ENCODE measurements around the gene UBASH3A.

Gene UBASH3A

DNA sequence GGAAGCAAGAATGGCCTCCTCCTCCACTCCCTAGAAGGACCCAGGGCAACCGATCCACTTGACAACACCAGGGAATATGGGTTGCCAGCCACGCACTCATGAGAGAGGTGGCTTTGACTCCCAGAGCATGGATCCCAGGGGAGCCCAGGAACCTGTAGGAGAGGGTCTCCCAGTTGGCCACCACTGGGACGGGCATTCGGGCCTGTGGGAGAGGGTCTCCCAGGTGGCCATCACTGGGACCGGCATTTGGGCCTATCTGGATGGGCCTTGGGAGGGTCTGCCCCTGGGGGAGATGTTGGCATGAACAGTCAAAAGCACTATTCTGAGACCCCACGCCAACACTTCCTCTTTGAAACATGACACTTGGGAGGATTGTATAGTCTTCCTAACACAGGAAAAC is 37.9 kb upstream of the UBASH3A start:
- in situ Hi-C loops (cut with MboI; ENCODE audit: low sequenced_read_pairs, unreplicated experiment): no loop called here
- DNase-seq (ENCODE audit: low spot score): no peak

DNA sequence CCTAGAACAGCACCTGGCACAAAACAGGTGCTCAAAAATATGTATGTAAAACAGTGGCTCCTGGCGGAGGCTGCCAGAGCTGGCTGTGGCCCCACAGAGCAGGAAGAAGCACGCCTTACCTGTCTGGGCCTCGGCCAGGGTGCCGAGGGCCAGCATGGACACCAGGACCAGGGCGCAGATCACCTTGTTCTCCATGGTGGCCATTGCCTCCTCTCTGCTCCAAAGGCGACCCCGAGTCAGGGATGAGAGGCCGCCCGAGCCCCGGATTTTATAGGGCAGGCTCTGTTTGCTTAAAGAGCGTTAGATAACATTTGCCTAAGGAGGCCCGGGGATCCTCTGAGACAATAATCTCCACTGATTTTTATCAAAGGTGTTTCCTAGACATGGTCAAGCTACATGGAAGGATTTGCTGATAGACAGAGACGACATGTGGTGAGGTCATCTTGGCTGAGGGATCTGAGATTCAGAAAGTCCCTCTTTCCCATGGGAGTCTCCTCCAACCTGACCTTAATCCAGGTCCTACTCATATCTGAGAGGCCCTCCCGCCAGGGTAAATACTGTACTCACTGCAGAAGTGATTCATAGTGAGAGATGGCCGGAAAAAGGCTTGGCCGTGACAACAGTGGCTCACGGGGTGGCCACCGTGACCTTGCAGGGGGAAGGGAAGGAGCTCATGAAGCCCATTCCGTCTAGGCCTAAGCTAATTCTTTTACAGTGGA is 37.3 kb upstream of the UBASH3A start, which contains the start of gene TFF1:
TFF1 (minus strand) TSS at position 244 of the 719 bp plus-strand sequence; CDS start at position 204, 40 bp downstream.
- no peak for DNase-seq (ENCODE audit: low spot score)
- TF ChIP-seq, protein P1, sequence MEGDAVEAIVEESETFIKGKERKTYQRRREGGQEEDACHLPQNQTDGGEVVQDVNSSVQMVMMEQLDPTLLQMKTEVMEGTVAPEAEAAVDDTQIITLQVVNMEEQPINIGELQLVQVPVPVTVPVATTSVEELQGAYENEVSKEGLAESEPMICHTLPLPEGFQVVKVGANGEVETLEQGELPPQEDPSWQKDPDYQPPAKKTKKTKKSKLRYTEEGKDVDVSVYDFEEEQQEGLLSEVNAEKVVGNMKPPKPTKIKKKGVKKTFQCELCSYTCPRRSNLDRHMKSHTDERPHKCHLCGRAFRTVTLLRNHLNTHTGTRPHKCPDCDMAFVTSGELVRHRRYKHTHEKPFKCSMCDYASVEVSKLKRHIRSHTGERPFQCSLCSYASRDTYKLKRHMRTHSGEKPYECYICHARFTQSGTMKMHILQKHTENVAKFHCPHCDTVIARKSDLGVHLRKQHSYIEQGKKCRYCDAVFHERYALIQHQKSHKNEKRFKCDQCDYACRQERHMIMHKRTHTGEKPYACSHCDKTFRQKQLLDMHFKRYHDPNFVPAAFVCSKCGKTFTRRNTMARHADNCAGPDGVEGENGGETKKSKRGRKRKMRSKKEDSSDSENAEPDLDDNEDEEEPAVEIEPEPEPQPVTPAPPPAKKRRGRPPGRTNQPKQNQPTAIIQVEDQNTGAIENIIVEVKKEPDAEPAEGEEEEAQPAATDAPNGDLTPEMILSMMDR (IDR thresholded peaks at IDR 0.05; ENCODE audit: borderline replicate concordance, control extremely low read depth, extremely low read depth, insufficient read depth, missing control alignments): no peak
- in situ Hi-C loops (cut with MboI; ENCODE audit: low sequenced_read_pairs, unreplicated experiment): no loop called here

More for the DNA sequence above, 37.9 kb upstream of the UBASH3A start:
- TF ChIP-seq, protein P1 (IDR thresholded peaks at IDR 0.05; ENCODE audit: borderline replicate concordance, control extremely low read depth, extremely low read depth, insufficient read depth, missing control alignments): no peak

DNA sequence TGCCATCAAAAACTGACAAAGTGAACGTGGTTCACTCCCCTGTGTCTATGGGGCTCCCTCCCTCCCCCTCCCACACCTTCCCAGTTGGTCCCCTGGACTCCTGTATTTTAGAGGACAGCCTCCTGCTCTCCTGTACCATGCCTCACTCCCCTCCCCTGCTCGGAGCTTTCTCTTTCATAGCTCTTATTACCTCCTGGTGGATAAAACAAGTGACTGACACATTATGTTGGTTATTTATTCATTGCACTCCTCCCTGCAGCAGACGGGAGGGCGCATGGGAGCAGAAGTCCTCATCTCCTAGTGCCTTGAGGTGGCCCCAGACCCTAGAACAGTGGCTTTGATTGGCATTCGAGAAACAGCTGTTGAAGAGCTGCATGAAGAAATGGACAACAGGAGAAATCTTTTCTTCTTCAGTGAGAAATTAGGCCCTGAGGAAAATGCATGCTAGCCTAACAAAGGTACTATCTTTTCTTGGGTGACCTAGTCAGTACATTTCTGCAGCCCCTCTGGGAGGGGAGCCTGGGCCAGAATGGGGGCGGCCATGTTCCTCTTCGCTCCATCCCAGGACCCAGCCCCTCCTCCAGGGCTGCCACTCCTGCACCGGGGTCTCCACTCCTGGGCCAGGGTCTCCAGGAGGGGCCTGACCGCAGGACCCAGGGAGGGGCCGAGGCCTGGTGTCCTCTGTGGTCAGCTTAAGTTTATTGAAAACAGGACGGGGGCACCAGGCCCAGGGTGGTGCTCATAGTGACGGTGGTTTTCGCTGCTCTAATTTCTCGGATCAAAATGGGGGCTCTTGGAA is 36.1 kb upstream of the UBASH3A start:
- no peak for DNase-seq (ENCODE audit: low spot score)
- TF ChIP-seq, protein P1 (IDR thresholded peaks at IDR 0.05; ENCODE audit: borderline replicate concordance, control extremely low read depth, extremely low read depth, insufficient read depth, missing control alignments): no peak
- in situ Hi-C loops (cut with MboI; ENCODE audit: low sequenced_read_pairs, unreplicated experiment): no loop called here

DNA sequence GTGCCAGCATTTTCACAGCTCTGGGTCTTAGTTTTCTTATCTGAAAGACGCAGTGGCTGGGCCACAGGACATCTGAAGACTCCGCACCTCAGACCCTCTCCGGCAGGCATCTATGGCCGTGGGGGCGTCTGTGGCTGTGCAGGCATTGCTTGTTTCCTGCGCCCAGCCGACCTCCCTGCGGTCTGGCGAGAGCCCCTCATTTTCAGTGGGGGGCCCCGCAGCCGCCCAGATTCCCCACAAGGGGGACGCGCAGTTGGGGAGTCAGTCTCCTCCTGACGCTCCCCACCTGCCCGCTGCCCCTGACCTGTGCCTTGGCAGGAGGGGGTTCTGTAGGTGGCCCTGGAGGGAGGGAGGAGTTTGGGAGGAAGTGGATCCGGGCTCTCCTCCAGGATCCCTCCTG is 33.9 kb upstream of the UBASH3A start:
- DNase-seq (ENCODE audit: low spot score): no peak
- in situ Hi-C loops (cut with MboI; ENCODE audit: low sequenced_read_pairs, unreplicated experiment): no loop called here
- TF ChIP-seq, protein P1 (IDR thresholded peaks at IDR 0.05; ENCODE audit: borderline replicate concordance, control extremely low read depth, extremely low read depth, insufficient read depth, missing control alignments): no peak

DNA sequence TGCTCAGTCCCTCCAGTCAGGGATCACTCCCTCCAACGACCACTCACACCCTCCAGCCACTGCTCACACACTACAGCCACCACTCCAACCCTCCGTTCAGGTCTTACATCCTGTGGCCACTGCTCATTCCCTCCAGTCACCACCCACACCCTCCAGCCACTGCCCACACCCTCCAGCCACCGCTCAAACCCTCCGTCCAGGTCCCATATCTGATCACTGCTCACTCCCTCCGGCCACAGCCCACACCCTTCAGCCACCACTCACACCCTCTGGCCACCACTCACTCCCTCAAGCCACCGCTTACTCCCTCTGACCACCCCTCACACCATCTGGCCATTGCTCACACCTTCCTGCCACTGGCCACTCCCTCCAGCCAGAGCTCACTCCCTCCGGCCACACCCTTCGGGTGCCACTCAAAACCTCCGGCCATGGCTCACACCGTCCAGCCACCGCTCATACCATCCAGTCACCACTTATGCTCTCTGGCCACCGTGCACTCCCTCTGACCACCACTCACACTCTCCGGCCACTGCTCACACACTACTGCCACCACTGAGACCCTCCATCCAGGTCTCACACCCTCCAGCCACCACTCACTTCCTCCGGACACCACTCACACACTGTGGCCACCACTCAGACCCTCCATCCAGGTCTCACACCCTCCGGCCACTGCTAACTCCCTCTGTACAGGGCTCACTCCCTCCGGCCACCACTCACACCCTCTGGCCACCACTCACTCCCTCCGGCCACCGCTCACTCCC is 32.6 kb upstream of the UBASH3A start:
- in situ Hi-C loops (cut with MboI; ENCODE audit: low sequenced_read_pairs, unreplicated experiment): no loop called here
- TF ChIP-seq, protein P1 (IDR thresholded peaks at IDR 0.05; ENCODE audit: borderline replicate concordance, control extremely low read depth, extremely low read depth, insufficient read depth, missing control alignments): no peak
- no peak for DNase-seq (ENCODE audit: low spot score)

DNA sequence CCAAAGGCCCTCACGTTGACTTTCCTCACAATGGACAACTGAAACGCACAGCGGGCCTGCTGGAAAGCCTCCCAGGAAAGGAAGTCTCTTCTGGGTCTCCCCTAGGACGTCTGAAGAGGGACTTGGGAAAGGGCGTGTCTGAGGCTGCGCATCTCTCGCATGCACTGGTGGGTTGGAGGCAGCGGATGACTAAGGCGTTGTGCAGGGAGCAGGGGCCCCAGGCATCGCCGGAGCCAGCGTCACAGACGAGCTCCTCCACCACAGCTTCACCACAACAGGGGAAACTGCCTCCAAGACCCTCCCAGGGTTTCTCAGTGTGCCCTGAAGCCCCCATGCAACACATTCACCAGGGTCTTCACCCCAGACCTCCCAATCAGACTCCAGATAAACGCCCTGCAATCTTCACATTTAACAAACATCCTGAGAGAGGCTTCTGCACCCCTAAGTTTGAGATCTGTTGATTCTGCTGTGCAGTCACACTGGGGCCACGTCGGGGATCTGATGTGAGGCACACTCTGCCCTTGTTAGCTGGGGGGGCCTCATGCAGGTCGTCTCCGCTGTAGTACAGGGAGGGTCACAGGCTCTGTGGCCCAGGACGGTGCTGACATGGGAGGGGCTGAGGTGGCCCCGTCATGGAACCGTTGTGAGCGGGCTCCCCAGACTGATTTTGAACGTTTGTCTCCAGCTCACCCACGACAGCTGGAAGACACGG is 30.4 kb upstream of the UBASH3A start:
- in situ Hi-C loops (cut with MboI; ENCODE audit: low sequenced_read_pairs, unreplicated experiment): no loop called here
- no peak for DNase-seq (ENCODE audit: low spot score)
- TF ChIP-seq, protein P1 (IDR thresholded peaks at IDR 0.05; ENCODE audit: borderline replicate concordance, control extremely low read depth, extremely low read depth, insufficient read depth, missing control alignments): no peak

Data from GM13976 (cell line).